Neural cell (in vitro differentiated cells): ENCODE results near the gene SHOX.

Experiments
- CTCF ChIP-seq: fragments of 450-650 bp; IDR thresholded peaks from 2 replicates; pipeline ENCODE4 v1.5.1; 2014; ENCODE audit warnings: antibody characterized with exemption, mild to moderate bottlenecking, moderate library complexity; ENCODE audit not compliant: poor library complexity, severe bottlenecking
- EP300 ChIP-seq: fragments of 450-650 bp; conservative IDR thresholded peaks from 2 replicates; pipeline ENCODE4 v1.6.1; 2014; ENCODE audit warnings: antibody characterized with exemption, mild to moderate bottlenecking, moderate library complexity; ENCODE audit not compliant: poor library complexity, severe bottlenecking
- POLR2AphosphoS5 ChIP-seq: IDR thresholded peaks from 2 replicates; pipeline ENCODE4 v1.6.1; 2012
- REST ChIP-seq: IDR thresholded peaks from 2 replicates; pipeline ENCODE4 v1.6.1; 2012; ENCODE audit warnings: borderline replicate concordance

GRCh38 chrX:675955-676295, 45.3 kb downstream of the SHOX start:
- no peak for TF ChIP-seq CTCF
- no peak for TF ChIP-seq POLR2AphosphoS5
- TF ChIP-seq REST, result no peak
- TF ChIP-seq EP300, result no peak
